ENCODE data around the gene GSAP. TPM values are rescaled to one million over a fixed set of nuclear protein-coding genes. Genes with fewer than 3 reads are reported as not detected.

GSAP gene
- total and polyA plus RNA-seq, 2 of the 4 experiments (the other 2 are of a cell fraction), result 1.6 to 1.8 TPM

GRCh38 chr7:77430927-77431326 is 14.8 kb upstream of the GSAP start:
- DNase-seq (no peak), ATAC-seq (ENCODE audit: low read depth) (no peak)
- Histone ChIP-seq H3K9me3 (ENCODE audit: control insufficient read depth, insufficient read depth, low read length) (no peaks in the 10 kb centered on the region), H3K79me1 (ENCODE audit: low read depth in 1 of 2, low read length in 2 of 2) (no peaks in the 10 kb centered on the region), H3K14ac (replicated peaks; ENCODE audit: low read depth, low read length) (no peak overlapping the region), H3K4me1 (ENCODE audit: control insufficient read depth, insufficient read depth, low read length) (peaks cover 14% of the 10 kb centered on the region), H4K5ac (ENCODE audit: low read depth, low read length) (no peak overlapping the region), H3K36me3 (ENCODE audit: control insufficient read depth, insufficient read depth, low read length) (no peaks in the 10 kb centered on the region), H3K9me1 (ENCODE audit: insufficient read depth, low read length) (peaks cover 12% of the 10 kb centered on the region), H3K27me3 (ENCODE audit: control insufficient read depth, insufficient read depth, low read length) (no peaks in the 10 kb centered on the region), H3K56ac (ENCODE audit: extremely low read depth, insufficient read depth, low read length) (no peak overlapping the region), H2BK15ac (ENCODE audit: low read depth, low read length) (0 out of 3 replicates have a peak overlapping the region, but pooled peaks have one; percentile 29), H2BK120ac (ENCODE audit: low read depth, low read length) (no peak overlapping the region), H2BK20ac (ENCODE audit: low read depth, low read length) (no peak overlapping the region), H2AFZ (replicated peaks; ENCODE audit: low read length, poor library complexity) (peak overlapping the region; percentile 23), H3K18ac (ENCODE audit: low read depth, low read length) (no peak overlapping the region), H4K8ac (ENCODE audit: low read depth in 2 of 2, low read length in 2 of 2) (no peak overlapping the region), H4K91ac (ENCODE audit: insufficient read depth, low read depth, low read length) (peak overlapping the region; percentile 48; the same call in 1 of the 2 replicates), H3K4ac (ENCODE audit: low read depth, low read length) (no peak overlapping the region), H2BK5ac (ENCODE audit: low read depth, low read length, poor library complexity, severe bottlenecking) (no peak overlapping the region), H2AK9ac (replicated peaks; ENCODE audit: low read depth, low read length, poor library complexity) (no peak overlapping the region), H3K9ac (ENCODE audit: low read depth, low read length) (no peak overlapping the region), H3K23ac (ENCODE audit: low read depth, low read length) (no peak overlapping the region), H4K20me1 (ENCODE audit: insufficient read depth, low read length) (no peaks in the 10 kb centered on the region), H2AK5ac (ENCODE audit: low read depth, low read length) (no peak overlapping the region), H3K4me3 (ENCODE audit: insufficient read depth, low read depth, low read length) (no peak overlapping the region), H3K27ac (ENCODE audit: insufficient read depth, low read length) (no peak overlapping the region), H3K4me2 (ENCODE audit: low read depth, low read length) (no peak overlapping the region)
- intact Hi-C loops (cut with micrococcal nuclease), result no loop called here
- CTCF ChIA-PET, result no interaction called here
- TF ChIP-seq SMC3 (IDR thresholded peaks at IDR 0.05; ENCODE audit: low read depth, low read length), result no peak
- TF ChIP-seq BHLHE40 (IDR thresholded peaks at IDR 0.05; ENCODE audit: low read depth, low read length), result no peak
- 100% methylated on average over 1 of the region's 7 CpGs; no CpG with 5 or more reads in 1 of the 2 experiments for WGBS, 2 experiments (ENCODE audit: extremely low coverage in 2 of 2, insufficient read length in 1 of 2)
- in situ Hi-C loops (cut with MboI; ENCODE audit: low sequenced_read_pairs), result no loop called here
- no TSS peak for BruUV-seq (replicated peaks)
- dilution Hi-C loops (cut with HindIII; ENCODE audit: low sequenced_read_pairs, unreplicated experiment), result no loop called here
- POLR2A ChIA-PET (ENCODE audit: unreplicated experiment), result no interaction called here

Measured in IMR-90 (cell line).